Peyer's patch (tissue), 4 donors: ENCODE data around the gene SRGAP1.

Experiments
- POLR2A ChIP-seq, 2 donors: fragments of 450-650 bp; IDR thresholded peaks; one replicate each; pipeline ENCODE4 v1.5.1; 2017; ENCODE audit warnings: antibody characterized with exemption in 2 of 2, mild to moderate bottlenecking in 2 of 2, moderate library complexity in 2 of 2
- TF ChIP-seq, protein P1 (sequence below), 6 experiments: fragments of 450-650 bp in 4 of 6; fragments of 200-600 bp in 2 of 6; sonication (generic) in 1 of 6; IDR thresholded peaks; one replicate each; pipeline ENCODE4 v1.5.1; 2017 to 2019; ENCODE audit warnings: antibody characterized with exemption in 6 of 6, mild to moderate bottlenecking in 3 of 6, moderate library complexity in 1 of 6

DNA sequence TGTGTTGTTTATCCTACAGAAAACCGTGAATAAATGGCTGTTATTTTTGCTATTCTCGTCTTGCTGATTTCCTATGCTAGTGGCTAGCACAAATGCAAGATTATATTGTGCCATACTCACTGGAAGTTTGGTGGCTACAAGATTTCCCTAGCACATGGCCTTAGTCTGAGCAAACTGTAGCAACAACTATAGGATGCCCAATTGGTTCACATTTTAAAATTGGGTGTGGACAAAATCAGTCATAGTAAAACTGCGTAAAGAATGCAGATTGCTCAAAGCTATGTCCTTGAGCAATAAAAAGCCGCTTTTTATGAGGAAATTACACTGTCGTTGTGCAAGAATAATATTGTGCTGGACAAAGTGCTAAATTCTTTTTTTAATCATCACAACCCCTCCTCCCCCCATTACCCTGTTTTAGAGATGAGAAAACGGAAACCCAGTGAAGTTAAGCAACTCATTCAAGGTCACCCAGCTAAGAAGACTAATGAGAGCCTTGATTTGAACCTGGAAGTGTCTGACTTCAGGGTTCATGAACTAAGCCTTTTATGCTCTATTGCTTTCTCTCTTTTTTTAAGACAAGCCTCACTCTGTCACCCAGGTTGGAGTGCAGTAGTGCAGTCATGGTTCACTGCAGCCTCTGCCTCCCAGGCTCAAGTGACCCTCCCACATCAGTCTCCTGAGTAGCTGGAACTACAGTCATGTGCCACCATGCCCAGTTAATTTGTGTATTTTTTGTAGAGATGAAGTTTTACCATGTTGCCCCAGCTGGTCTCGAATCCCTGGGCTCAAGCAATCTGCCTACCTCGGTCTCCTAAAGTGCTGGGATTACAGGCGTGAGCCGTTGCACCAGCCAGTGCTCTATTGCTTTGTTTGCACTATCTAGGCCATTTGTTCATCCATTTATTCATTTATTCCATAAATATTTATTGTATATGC, 73.6 kb downstream of the SRGAP1 start:
- TF ChIP-seq, protein P1, sequence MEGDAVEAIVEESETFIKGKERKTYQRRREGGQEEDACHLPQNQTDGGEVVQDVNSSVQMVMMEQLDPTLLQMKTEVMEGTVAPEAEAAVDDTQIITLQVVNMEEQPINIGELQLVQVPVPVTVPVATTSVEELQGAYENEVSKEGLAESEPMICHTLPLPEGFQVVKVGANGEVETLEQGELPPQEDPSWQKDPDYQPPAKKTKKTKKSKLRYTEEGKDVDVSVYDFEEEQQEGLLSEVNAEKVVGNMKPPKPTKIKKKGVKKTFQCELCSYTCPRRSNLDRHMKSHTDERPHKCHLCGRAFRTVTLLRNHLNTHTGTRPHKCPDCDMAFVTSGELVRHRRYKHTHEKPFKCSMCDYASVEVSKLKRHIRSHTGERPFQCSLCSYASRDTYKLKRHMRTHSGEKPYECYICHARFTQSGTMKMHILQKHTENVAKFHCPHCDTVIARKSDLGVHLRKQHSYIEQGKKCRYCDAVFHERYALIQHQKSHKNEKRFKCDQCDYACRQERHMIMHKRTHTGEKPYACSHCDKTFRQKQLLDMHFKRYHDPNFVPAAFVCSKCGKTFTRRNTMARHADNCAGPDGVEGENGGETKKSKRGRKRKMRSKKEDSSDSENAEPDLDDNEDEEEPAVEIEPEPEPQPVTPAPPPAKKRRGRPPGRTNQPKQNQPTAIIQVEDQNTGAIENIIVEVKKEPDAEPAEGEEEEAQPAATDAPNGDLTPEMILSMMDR (IDR thresholded peaks at IDR 0.05) = peak in 1 of 6 experiments; percentile 3
- TF ChIP-seq POLR2A (IDR thresholded peaks at IDR 0.05) = no peak
